Subcutaneous adipose tissue (tissue), 4 donors: Measurements from ENCODE around the gene LCNL1. TPM values are rescaled to one million over a fixed set of nuclear protein-coding genes. Genes with fewer than 3 reads are reported as not detected.

ENCODE experiments used
- CTCF ChIP-seq: fragments of 450-650 bp; IDR thresholded peaks from one replicate; pipeline ENCODE4 v1.5.1; 2016; ENCODE audit warnings: low read depth, mild to moderate bottlenecking, control low read depth, antibody characterized with exemption, moderate library complexity
- total RNA-seq, 4 donors: library from RNA; depleted of rRNA; stranded (reverse); fragments of >200 nt; gene quantifications; one replicate each; pipeline ENCODE4 v1.1.0, GENCODE V29; 2016

The LCNL1 gene
- total RNA-seq, 4 donors from 2014 or later, result not detected

DNA sequence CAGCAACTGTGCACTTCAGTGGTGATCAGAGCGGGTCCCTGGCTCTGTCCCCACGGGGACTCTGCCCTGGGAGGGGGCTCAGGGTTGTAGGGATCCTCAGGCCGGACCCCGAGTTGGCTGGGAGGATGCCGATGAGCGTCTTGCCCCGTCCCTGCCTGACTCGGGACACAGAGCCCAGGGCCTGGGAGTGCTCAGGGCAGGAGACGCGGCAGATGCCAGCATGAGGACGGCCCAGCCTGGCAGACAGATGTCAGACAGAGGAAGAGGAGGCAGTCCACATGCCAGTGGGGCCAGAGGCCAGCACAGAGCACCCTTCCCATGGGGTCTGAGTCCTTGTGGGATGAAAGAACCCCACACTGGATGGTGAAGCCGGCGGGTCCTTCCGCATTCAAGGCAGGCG is 19.5 kb upstream of the LCNL1 start:
- TF ChIP-seq CTCF, result no peak

GRCh38 chr9:136963751-136964150 is 19.0 kb upstream of the LCNL1 start:
- TF ChIP-seq CTCF, result no peak

- no peak for TF ChIP-seq CTCF
These were observed 18.6 kb upstream of the LCNL1 start for GRCh38 chr9:136964171-136964689.

DNA sequence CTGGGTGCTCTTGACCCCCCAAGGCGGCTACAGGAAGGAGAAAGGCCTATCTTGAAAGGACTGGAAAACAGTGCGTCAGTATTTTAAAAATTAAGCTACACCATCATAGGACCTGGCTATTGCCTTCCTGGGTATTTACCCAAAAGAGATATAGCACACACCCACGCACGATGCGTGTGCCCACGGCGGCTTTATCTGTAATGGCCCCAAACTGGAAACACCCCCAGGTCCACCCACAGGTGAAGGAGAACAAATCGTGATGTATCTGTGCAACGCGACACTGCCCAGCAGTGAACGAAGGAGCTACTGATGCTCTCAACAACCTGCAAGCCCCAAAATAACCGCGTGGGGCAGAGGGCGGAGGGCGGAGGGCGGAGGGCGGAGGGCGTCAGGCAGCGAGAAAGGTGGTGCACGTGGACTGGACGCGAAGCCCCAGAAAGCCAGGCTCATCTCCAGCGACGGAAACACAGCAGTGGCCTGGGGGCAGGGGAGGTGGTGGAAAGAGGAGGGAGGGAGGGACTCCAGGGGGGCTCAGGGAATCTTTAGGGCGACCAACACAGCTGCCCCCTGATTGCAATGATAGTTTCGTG is 17.9 kb upstream of the LCNL1 start:
- no peak for TF ChIP-seq CTCF

DNA sequence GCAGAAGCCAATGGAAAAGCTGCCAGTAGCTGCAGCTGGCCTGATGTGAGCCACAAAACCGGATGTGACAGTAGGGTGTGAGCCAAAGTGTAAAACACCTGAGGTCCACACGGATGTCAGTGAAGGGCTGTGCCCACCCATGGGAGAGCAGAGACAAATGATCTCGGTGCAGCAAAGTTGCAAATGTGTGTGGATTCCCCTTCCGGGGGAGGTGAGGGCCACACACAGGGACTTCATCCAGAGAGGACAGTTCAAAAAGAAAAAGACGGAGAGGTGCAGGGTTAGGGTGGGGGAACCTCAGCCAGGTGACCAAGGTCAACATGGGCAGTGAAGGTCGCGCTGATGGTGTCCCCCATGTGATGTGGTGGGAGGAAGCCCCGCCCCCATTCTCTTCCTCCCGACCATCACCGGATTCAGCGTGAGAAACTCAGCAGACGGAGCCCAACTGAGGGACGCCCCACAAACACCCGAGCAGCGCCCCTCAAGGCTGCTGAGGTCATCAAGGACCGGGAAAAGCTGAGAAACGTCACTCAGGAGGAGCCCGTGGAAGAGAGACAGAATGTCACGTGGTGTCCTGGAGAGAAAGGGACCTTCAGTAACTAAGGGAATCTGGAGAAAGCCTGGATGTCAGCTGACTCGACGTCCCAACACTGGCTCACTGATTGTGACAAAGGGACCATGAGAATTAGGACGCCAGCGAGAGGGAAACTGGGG is 16.9 kb upstream of the LCNL1 start:
- no peak for TF ChIP-seq CTCF

- no peak for TF ChIP-seq CTCF
These were observed 14.3 kb upstream of the LCNL1 start for GRCh38 chr9:136968333-136969127.

DNA sequence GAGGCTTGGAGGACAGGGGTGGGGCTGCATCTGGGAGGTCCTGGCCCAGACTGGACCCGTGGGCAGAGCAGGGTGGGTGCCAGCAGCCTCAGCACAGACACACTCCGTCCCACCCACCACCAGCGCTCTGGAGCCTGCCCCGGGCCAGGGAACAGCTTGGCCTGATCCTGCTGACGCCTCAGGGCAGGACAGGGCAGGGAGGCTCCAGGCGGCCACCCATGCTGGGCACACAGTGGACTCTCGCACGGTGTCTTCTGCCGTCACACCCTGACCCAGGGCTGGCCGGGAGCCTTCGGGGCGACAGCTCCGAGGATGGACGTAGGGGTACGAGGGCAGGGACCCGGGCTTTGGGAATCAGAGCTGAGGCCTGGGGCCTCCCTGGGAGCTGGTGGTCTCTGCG is 13.6 kb upstream of the LCNL1 start:
- no peak for TF ChIP-seq CTCF
